IMR-90 (cell line): Measurements from ENCODE around the gene PRLR.

Source experiments
- FOS ChIP-seq: fragments of 150-350 bp; IDR thresholded peaks from 2 replicates; pipeline ENCODE4 v1.6.1; 2016; ENCODE audit warnings: low read depth, low read length
- POLR2A ChIP-seq: IDR thresholded peaks from 2 replicates; pipeline ENCODE4 v1.6.1; 2012; ENCODE audit warnings: mild to moderate bottlenecking, low read depth, low read length
- RAD21 ChIP-seq: IDR thresholded peaks from 2 replicates; pipeline ENCODE4 v1.6.1; 2012; ENCODE audit warnings: low read length, improper control_type of control experiment
- TF ChIP-seq, protein P1 (sequence below): conservative IDR thresholded peaks from 2 replicates; pipeline ENCODE4 v1.5.1; 2012; ENCODE audit warnings: mild to moderate bottlenecking, low read depth, low read length, improper control_type of control experiment

DNA sequence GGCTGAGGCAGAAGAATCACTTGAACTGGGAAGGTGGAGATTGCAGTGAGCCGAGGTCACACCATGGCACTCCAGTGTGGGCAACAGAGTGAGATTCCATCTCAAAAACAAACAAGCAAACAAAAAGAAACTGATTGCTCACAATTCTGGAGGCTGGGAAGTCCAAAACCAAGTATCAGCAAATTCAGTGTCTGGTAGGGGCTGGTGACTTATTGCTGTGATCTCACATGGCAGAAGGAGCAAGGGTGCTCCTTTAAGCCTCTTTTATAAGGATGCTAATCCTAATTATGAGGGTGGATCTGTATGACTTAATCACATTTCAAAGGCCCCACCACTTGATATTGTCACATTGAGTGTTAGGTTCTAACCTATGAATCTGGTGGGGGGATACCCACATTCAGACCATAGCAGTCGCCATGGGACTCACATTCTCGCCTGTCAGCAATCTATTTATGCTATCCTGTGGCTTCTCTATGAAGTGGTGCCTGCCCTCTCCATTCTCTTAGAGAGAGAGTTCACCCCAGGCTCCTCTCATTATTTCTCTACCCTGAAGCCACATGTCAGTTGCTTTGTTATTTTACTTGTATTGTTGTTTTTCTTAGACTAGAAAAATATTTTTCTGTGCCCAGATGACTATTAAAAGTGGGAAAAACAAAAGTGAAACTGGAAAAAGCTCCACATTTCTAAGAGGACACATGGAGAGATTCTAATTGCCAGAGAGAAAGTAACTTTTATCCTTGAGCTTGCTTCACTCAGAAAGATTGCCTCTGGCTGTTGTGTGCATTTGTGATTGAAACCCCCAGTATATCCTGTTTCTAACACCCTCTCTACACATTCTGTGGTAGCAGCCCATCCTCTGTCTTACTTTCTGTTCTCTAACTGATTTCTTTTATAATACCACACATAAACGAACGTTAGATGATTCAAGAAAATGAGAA is 18.8 kb upstream of the PRLR start:
- TF ChIP-seq, protein P1, sequence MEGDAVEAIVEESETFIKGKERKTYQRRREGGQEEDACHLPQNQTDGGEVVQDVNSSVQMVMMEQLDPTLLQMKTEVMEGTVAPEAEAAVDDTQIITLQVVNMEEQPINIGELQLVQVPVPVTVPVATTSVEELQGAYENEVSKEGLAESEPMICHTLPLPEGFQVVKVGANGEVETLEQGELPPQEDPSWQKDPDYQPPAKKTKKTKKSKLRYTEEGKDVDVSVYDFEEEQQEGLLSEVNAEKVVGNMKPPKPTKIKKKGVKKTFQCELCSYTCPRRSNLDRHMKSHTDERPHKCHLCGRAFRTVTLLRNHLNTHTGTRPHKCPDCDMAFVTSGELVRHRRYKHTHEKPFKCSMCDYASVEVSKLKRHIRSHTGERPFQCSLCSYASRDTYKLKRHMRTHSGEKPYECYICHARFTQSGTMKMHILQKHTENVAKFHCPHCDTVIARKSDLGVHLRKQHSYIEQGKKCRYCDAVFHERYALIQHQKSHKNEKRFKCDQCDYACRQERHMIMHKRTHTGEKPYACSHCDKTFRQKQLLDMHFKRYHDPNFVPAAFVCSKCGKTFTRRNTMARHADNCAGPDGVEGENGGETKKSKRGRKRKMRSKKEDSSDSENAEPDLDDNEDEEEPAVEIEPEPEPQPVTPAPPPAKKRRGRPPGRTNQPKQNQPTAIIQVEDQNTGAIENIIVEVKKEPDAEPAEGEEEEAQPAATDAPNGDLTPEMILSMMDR = no peak
- no peak for TF ChIP-seq FOS
- no peak for TF ChIP-seq RAD21
- no peak for TF ChIP-seq POLR2A
